Gastroesophageal sphincter (tissue), 4 donors: Measurements from ENCODE around the gene ATG7. TPM values are rescaled to one million over a fixed set of nuclear protein-coding genes. Genes with fewer than 3 reads are reported as not detected.

Experiments used
- ATAC-seq: fragments of 150-250 bp; one replicate; pipeline ENCODE4 v1.9.1; 2016; ENCODE audit warnings: mild to moderate bottlenecking, moderate library complexity
- H3K27ac ChIP-seq, 4 donors: fragments of 200-600 bp; sonication (generic) in 3 of 4; 1 replicate in 3 of 4; 2 replicates in 1 of 4; pipeline ENCODE4 v1.5.1; 2016 to 2019
- H3K27me3 ChIP-seq: fragments of 200-600 bp; sonication (generic); one replicate; pipeline ENCODE4 v1.5.1; 2019
- H3K36me3 ChIP-seq, 2 donors: fragments of 200-600 bp; sonication (generic); one replicate each; pipeline ENCODE4 v1.5.1; 2019; ENCODE audit warnings: control low read depth in 1 of 2
- H3K4me1 ChIP-seq, 3 donors: fragments of 200-600 bp; sonication (generic); 1 replicate in 2 of 3; 2 replicates in 1 of 3; pipeline ENCODE4 v1.5.1; 2016 to 2019; ENCODE audit warnings: control low read depth in 2 of 3
- H3K4me3 ChIP-seq, 2 donors: fragments of 200-600 bp; sonication (generic); one replicate each; pipeline ENCODE4 v1.5.1; 2019; ENCODE audit warnings: mild to moderate bottlenecking in 1 of 2, moderate library complexity in 1 of 2
- H3K9me3 ChIP-seq, 3 donors: fragments of 200-600 bp; sonication (generic); one replicate each; pipeline ENCODE4 v1.5.1; 2017 to 2019; ENCODE audit warnings: control low read depth in 2 of 3
- EP300 ChIP-seq: sonication (generic); formaldehyde crosslinking; IDR thresholded peaks from one replicate; pipeline ENCODE4 v1.6.1; 2017; ENCODE audit warnings: antibody characterized with exemption, mild to moderate bottlenecking
- POLR2A ChIP-seq, 2 donors: fragments of 450-650 bp; IDR thresholded peaks; one replicate each; pipeline ENCODE4 v1.6.1; 2017; ENCODE audit warnings: antibody characterized with exemption in 2 of 2, mild to moderate bottlenecking in 2 of 2, moderate library complexity in 1 of 2
- POLR2AphosphoS5 ChIP-seq: sonication (generic); formaldehyde crosslinking; IDR thresholded peaks from one replicate; pipeline ENCODE4 v1.6.1; 2017; ENCODE audit warnings: antibody characterized with exemption
- WGBS, 2 donors: methylation state at CpG; one replicate each; pipeline ENCODE4 v1.1.5; 2018; ENCODE audit warnings: low coverage in 1 of 2; 5-methylcytosine and 5-hydroxymethylcytosine counted together
- total RNA-seq, 4 donors: library from RNA; depleted of rRNA; stranded (reverse); fragments of >200 nt; gene quantifications; one replicate each; pipeline ENCODE4 v1.1.0, GENCODE V29; 2016
- TF ChIP-seq, protein P1 (sequence below), 4 experiments: fragments of 200-600 bp in 2 of 4; fragments of 450-650 bp in 2 of 4; sonication (generic) in 1 of 4; IDR thresholded peaks; one replicate each; pipeline ENCODE4 v1.5.1; 2017 to 2019; ENCODE audit warnings: antibody characterized with exemption in 4 of 4, mild to moderate bottlenecking in 2 of 4, moderate library complexity in 2 of 4

The ATG7 gene
- total RNA-seq, 4 donors from 2014 or later = 28.3 to 64.9 (median 36.5) TPM

- H3K36me3 ChIP-seq = peaks cover 0 to 24% of the 10 kb centered on the region in 2 donors
- peaks cover 0 to 26% (median 2%) of the 10 kb centered on the region in 3 donors for H3K9me3 ChIP-seq
- ATAC-seq = no peak
- no peaks in the 10 kb centered on the region for H3K27me3 ChIP-seq
- TF ChIP-seq POLR2A (IDR thresholded peaks at IDR 0.05) = no peak
- TF ChIP-seq, protein P1, sequence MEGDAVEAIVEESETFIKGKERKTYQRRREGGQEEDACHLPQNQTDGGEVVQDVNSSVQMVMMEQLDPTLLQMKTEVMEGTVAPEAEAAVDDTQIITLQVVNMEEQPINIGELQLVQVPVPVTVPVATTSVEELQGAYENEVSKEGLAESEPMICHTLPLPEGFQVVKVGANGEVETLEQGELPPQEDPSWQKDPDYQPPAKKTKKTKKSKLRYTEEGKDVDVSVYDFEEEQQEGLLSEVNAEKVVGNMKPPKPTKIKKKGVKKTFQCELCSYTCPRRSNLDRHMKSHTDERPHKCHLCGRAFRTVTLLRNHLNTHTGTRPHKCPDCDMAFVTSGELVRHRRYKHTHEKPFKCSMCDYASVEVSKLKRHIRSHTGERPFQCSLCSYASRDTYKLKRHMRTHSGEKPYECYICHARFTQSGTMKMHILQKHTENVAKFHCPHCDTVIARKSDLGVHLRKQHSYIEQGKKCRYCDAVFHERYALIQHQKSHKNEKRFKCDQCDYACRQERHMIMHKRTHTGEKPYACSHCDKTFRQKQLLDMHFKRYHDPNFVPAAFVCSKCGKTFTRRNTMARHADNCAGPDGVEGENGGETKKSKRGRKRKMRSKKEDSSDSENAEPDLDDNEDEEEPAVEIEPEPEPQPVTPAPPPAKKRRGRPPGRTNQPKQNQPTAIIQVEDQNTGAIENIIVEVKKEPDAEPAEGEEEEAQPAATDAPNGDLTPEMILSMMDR (IDR thresholded peaks at IDR 0.05) = no peak
- no peak for TF ChIP-seq EP300
- TF ChIP-seq POLR2AphosphoS5 = no peak
- no peak overlapping the region for H3K4me3 ChIP-seq
- H3K27ac ChIP-seq = no peak overlapping the region
- H3K4me1 ChIP-seq = no peaks in the 10 kb centered on the region
Observed at GRCh38 chr3:11410564-11410963, 138.4 kb downstream of the ATG7 start.

DNA sequence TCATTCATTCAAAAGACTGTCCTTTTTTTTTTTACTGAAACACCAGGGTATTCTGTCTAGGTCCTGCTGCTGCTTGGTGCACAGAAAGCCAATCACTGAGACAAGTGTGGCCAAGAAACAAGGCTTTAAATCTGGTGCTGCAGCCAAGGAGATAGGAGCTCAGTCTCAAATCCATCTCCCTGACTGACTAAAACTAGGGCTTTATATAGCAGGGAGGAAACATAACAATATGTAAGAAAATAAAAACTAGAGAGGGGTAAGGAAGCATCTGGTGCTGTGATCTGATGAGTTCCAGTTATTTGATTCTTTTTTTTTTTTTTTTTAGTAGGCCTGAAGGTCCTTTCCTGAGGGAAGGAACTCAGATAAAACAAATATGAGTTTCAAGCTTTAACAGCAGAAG, 139.8 kb downstream of the ATG7 start:
- Histone ChIP-seq H3K27ac (no peak overlapping the region), H3K36me3 (peaks cover 0 to 15% of the 10 kb centered on the region in 2 donors), H3K4me1 (no peaks in the 10 kb centered on the region), H3K9me3 (peaks cover 0 to 26% (median 2%) of the 10 kb centered on the region in 3 donors), H3K4me3 (no peak overlapping the region), H3K27me3 (no peaks in the 10 kb centered on the region)
- ATAC-seq = no peak
- TF ChIP-seq EP300 (no peak), POLR2A (IDR thresholded peaks at IDR 0.05) (no peak)

GRCh38 chr3:11413071-11413470, 140.9 kb downstream of the ATG7 start:
- Histone ChIP-seq H3K4me3 (no peak overlapping the region), H3K36me3 (peaks cover 0 to 5% of the 10 kb centered on the region in 2 donors), H3K9me3 (peaks cover 0 to 21% (median 2%) of the 10 kb centered on the region in 3 donors), H3K4me1 (no peaks in the 10 kb centered on the region), H3K27ac (no peak overlapping the region), H3K27me3 (no peaks in the 10 kb centered on the region)
- ATAC-seq = no peak
- 70 to 91% methylated on average over 4 of the region's 4 CpGs for WGBS, 2 donors
- TF ChIP-seq, protein P1 (IDR thresholded peaks at IDR 0.05) = no peak
- no peak for TF ChIP-seq EP300
- TF ChIP-seq POLR2AphosphoS5 = no peak
- TF ChIP-seq POLR2A (IDR thresholded peaks at IDR 0.05) = no peak

GRCh38 chr3:11415099-11415498, 142.9 kb downstream of the ATG7 start:
- TF ChIP-seq POLR2AphosphoS5 (peak; percentile 55), POLR2A (IDR thresholded peaks at IDR 0.05) (no peak)
- no peaks in the 10 kb centered on the region for H3K36me3 ChIP-seq
- no peak overlapping the region for H3K27ac ChIP-seq
- peaks cover 0 to 11% (median 0%) of the 10 kb centered on the region in 3 donors for H3K9me3 ChIP-seq
- no peaks in the 10 kb centered on the region for H3K27me3 ChIP-seq
- H3K4me3 ChIP-seq = no peak overlapping the region
- ATAC-seq = no peak
- no peaks in the 10 kb centered on the region for H3K4me1 ChIP-seq
- WGBS, 2 donors = 94 to 100% methylated on average over 1 of the region's 1 CpG

DNA sequence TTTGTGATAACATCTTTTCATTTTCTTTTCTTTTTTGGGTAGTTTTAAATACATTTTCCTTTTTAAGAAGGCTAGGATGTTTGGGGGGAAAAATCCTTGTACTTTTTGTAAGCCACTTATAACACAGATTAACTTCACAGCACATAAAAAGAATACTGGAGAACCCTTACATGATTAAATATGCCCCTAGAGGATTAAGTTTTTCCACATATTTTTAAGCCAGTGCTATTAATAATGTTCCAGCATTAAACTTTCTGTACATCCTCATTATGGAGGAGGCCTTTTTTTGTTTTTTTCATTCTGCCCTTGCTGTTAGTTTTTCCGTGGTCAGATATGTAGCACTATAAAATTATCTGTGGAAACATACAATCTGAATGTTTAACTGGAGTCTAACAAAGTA, 147.9 kb downstream of the ATG7 start:
- Histone ChIP-seq H3K36me3 (no peaks in the 10 kb centered on the region), H3K9me3 (no peaks in the 10 kb centered on the region), H3K4me1 (no peaks in the 10 kb centered on the region), H3K27me3 (no peaks in the 10 kb centered on the region), H3K4me3 (no peak overlapping the region), H3K27ac (no peak overlapping the region)
- WGBS, 2 donors = 0 to 83% methylated on average over 1 of the region's 1 CpG
- no peak for TF ChIP-seq POLR2A (IDR thresholded peaks at IDR 0.05)
- TF ChIP-seq EP300 = no peak
- TF ChIP-seq POLR2AphosphoS5 = no peak
- TF ChIP-seq, protein P1 (IDR thresholded peaks at IDR 0.05) = no peak
- no peak for ATAC-seq

GRCh38 chr3:11422291-11422690, 150.1 kb downstream of the ATG7 start:
- Histone ChIP-seq H3K27me3 (no peaks in the 10 kb centered on the region), H3K4me1 (no peaks in the 10 kb centered on the region), H3K4me3 (no peak overlapping the region), H3K27ac (no peak overlapping the region), H3K9me3 (no peaks in the 10 kb centered on the region), H3K36me3 (peaks cover 0 to 6% of the 10 kb centered on the region in 2 donors)
- WGBS, 2 donors = 100% methylated on average over 1 of the region's 1 CpG
- ATAC-seq = no peak
- TF ChIP-seq POLR2AphosphoS5 = no peak
- TF ChIP-seq, protein P1 (IDR thresholded peaks at IDR 0.05) = no peak
- TF ChIP-seq POLR2A (IDR thresholded peaks at IDR 0.05) = no peak
- no peak for TF ChIP-seq EP300
